ENCODE results near the gene MRPL40.
"Not testable (repeated sequence)": the region's sequence is repeated elsewhere in the genome, so short reads cannot be mapped to it uniquely, and the experiment has no call there.

MRPL40 gene

GRCh38 chr22:19434829-19435580 is 2.7 kb downstream of the MRPL40 start:
- TF ChIP-seq POLR2AphosphoS5 (IDR thresholded peaks at IDR 0.05; ENCODE audit: low read depth) (no peak), SPI1 (IDR thresholded peaks at IDR 0.05; ENCODE audit: borderline replicate concordance, low read depth) (no peak)
- H3K4me3 ChIP-seq (replicated peaks; ENCODE audit: insufficient read depth, low read length): no peak overlapping the region
- DNase-seq (ENCODE audit: low read depth in 1 of 2, low spot score in 1 of 2): no peak
- no peaks in the 10 kb centered on the region for H3K27me3 ChIP-seq (ENCODE audit: insufficient read depth, poor library complexity, severe bottlenecking)
- no peak overlapping the region for H3K27ac ChIP-seq (replicated peaks)

GRCh38 chr22:19436444-19437161 is 4.3 kb downstream of the MRPL40 start:
- not testable (repeated sequence) for DNase-seq (ENCODE audit: low read depth in 1 of 2, low spot score in 1 of 2); H3K4me3 ChIP-seq (replicated peaks; ENCODE audit: insufficient read depth, low read length)

DNA sequence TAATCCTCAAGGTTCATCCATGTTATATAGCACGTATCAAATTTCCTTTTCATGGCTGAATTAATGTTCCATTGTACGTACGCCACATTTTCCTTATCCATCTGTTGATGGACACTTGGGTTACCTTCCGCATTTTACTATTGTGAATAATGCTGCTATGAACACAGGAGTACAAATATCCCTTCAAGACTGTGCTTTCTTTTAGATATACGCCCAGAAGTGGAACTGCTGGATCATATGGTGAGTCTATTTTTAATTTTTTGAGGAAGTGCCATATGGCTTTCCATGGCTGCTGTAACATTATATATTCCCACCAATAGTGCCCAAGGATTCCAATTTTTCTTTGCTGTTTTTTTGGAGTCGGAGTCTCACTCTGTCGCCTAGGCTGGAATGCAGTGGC is 6.0 kb downstream of the MRPL40 start:
- TF ChIP-seq REST (IDR thresholded peaks at IDR 0.05; ENCODE audit: insufficient replicate concordance, low read depth) (no peak), POLR2AphosphoS5 (IDR thresholded peaks at IDR 0.05; ENCODE audit: low read depth) (no peak), CTCF (IDR thresholded peaks at IDR 0.05; ENCODE audit: insufficient read depth, low read length) (no peak), GABPA (IDR thresholded peaks at IDR 0.05; ENCODE audit: low read depth) (no peak), SPI1 (IDR thresholded peaks at IDR 0.05; ENCODE audit: borderline replicate concordance, low read depth) (peak; percentile 77)
- Histone ChIP-seq H3K27ac (replicated peaks) (no peak overlapping the region), H3K27me3 (ENCODE audit: insufficient read depth, poor library complexity, severe bottlenecking) (no peaks in the 10 kb centered on the region), H3K4me3 (replicated peaks; ENCODE audit: insufficient read depth, low read length) (no peak overlapping the region)
- DNase-seq (ENCODE audit: low read depth in 1 of 2, low spot score in 1 of 2): no peak

More at GRCh38 chr22:19436444-19437161, 4.3 kb downstream of the MRPL40 start:
- H3K27me3 ChIP-seq (ENCODE audit: insufficient read depth, poor library complexity, severe bottlenecking); H3K27ac ChIP-seq (replicated peaks): not testable (repeated sequence)

- no peak for DNase-seq (ENCODE audit: low read depth in 1 of 2, low spot score in 1 of 2)
- H3K4me3 ChIP-seq (replicated peaks; ENCODE audit: insufficient read depth, low read length): no peak overlapping the region
- no peaks in the 10 kb centered on the region for H3K27me3 ChIP-seq (ENCODE audit: insufficient read depth, poor library complexity, severe bottlenecking)
- no peak overlapping the region for H3K27ac ChIP-seq (replicated peaks)
- TF ChIP-seq SPI1 (IDR thresholded peaks at IDR 0.05; ENCODE audit: borderline replicate concordance, low read depth) (no peak), GABPA (IDR thresholded peaks at IDR 0.05; ENCODE audit: low read depth) (no peak), POLR2AphosphoS5 (IDR thresholded peaks at IDR 0.05; ENCODE audit: low read depth) (no peak), CTCF (IDR thresholded peaks at IDR 0.05; ENCODE audit: insufficient read depth, low read length) (no peak), REST (IDR thresholded peaks at IDR 0.05; ENCODE audit: insufficient replicate concordance, low read depth) (no peak)
Observed at GRCh38 chr22:19440411-19441195, 8.3 kb downstream of the MRPL40 start.
